ENCODE results near the gene CDCP2. TPM values are rescaled to one million over a fixed set of nuclear protein-coding genes. Genes with fewer than 3 reads are reported as not detected.

Gene CDCP2
- total and polyA plus RNA-seq, 2 of the 8 experiments (the other 6 are each of a cell fraction or from before 2014, with no cell fraction given), result not detected

- TF ChIP-seq NANOG (IDR thresholded peaks at IDR 0.05; ENCODE audit: insufficient read depth, low read depth, low read length, poor library complexity, severe bottlenecking), result no peak
- TF ChIP-seq CTBP2 (IDR thresholded peaks at IDR 0.05; ENCODE audit: borderline replicate concordance, insufficient read depth, insufficient read length, low read length), result no peak
- no peak for TF ChIP-seq BRCA1 (IDR thresholded peaks at IDR 0.05; ENCODE audit: low read depth, low read length)
- TF ChIP-seq SP1 (IDR thresholded peaks at IDR 0.05; ENCODE audit: low read depth, low read length), result no peak
- no peak for TF ChIP-seq EZH2 (IDR thresholded peaks at IDR 0.05; ENCODE audit: low read depth, low read length, severe bottlenecking)
- no peak for TF ChIP-seq RFX5 (IDR thresholded peaks at IDR 0.05; ENCODE audit: borderline replicate concordance, low read depth, low read length)
- TF ChIP-seq, protein P1, sequence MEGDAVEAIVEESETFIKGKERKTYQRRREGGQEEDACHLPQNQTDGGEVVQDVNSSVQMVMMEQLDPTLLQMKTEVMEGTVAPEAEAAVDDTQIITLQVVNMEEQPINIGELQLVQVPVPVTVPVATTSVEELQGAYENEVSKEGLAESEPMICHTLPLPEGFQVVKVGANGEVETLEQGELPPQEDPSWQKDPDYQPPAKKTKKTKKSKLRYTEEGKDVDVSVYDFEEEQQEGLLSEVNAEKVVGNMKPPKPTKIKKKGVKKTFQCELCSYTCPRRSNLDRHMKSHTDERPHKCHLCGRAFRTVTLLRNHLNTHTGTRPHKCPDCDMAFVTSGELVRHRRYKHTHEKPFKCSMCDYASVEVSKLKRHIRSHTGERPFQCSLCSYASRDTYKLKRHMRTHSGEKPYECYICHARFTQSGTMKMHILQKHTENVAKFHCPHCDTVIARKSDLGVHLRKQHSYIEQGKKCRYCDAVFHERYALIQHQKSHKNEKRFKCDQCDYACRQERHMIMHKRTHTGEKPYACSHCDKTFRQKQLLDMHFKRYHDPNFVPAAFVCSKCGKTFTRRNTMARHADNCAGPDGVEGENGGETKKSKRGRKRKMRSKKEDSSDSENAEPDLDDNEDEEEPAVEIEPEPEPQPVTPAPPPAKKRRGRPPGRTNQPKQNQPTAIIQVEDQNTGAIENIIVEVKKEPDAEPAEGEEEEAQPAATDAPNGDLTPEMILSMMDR (IDR thresholded peaks at IDR 0.05; ENCODE audit: control extremely low read depth in 1 of 3, insufficient read depth in 1 of 3, low read depth in 1 of 3, low read length in 3 of 3), result no peak
Observed at GRCh38 chr1:54191525-54191924, 38.7 kb upstream of the CDCP2 start (continued).

Data from H1 (cell line).